Measurements from ENCODE around the gene PKHD1. TPM values are rescaled to one million over a fixed set of nuclear protein-coding genes. Genes with fewer than 3 reads are reported as not detected.
"Not testable (repeated sequence)": the region's sequence is repeated elsewhere in the genome, so short reads cannot be mapped to it uniquely, and the experiment has no call there.

PKHD1 gene
- total RNA-seq, 1 experiment from 2014 or later, result not detected

DNA sequence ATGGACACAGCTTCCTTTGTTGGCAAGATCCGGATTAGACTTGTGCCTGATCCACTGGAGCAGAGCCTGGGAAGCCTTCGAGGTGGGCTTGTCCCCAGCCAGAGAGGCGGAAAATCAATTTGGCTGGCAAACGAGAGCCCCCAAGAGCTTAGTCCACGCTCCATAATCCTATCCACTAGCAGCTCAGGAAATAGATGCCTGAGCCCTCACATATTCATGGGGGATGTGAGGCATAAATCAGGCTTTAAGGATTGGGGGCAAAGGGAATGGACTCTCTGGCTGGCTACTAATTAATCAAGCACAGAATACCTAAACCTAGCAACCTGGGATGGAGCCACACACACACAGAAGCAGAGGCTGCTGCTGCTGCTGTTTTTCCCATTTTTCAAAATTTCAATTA, 137.9 kb downstream of the PKHD1 start:
- ChIA-PET POLR2A (no interaction called here), CTCF (no interaction called here)
- no peaks in the 10 kb centered on the region for H3K36me3 ChIP-seq (ENCODE audit: control insufficient read depth, insufficient read depth, low read length)
- in situ Hi-C loops (cut with HindIII; ENCODE audit: low pct_unique_long_range_greater_than_20kb, low sequenced_read_pairs), result no loop called here
- H3K4me3 ChIP-seq (ENCODE audit: low read depth in 2 of 2, low read length in 2 of 2), result no peak overlapping the region
- no peaks in the 10 kb centered on the region for H3K4me1 ChIP-seq (ENCODE audit: control insufficient read depth, insufficient read depth, low read length)
- no peaks in the 10 kb centered on the region for H3K27me3 ChIP-seq (ENCODE audit: control insufficient read depth, insufficient read depth, low read length)
- no peak overlapping the region for H3K27ac ChIP-seq (ENCODE audit: low read length)
- TF ChIP-seq TCF7L2 (IDR thresholded peaks at IDR 0.05; ENCODE audit: low read depth, low read length) (no peak), POLR2AphosphoS5 (IDR thresholded peaks at IDR 0.05; ENCODE audit: low read depth, low read length) (no peak), SIN3A (IDR thresholded peaks at IDR 0.05; ENCODE audit: borderline replicate concordance, insufficient read depth, low read depth, low read length) (no peak)
- TF ChIP-seq, protein P1, sequence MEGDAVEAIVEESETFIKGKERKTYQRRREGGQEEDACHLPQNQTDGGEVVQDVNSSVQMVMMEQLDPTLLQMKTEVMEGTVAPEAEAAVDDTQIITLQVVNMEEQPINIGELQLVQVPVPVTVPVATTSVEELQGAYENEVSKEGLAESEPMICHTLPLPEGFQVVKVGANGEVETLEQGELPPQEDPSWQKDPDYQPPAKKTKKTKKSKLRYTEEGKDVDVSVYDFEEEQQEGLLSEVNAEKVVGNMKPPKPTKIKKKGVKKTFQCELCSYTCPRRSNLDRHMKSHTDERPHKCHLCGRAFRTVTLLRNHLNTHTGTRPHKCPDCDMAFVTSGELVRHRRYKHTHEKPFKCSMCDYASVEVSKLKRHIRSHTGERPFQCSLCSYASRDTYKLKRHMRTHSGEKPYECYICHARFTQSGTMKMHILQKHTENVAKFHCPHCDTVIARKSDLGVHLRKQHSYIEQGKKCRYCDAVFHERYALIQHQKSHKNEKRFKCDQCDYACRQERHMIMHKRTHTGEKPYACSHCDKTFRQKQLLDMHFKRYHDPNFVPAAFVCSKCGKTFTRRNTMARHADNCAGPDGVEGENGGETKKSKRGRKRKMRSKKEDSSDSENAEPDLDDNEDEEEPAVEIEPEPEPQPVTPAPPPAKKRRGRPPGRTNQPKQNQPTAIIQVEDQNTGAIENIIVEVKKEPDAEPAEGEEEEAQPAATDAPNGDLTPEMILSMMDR (IDR thresholded peaks at IDR 0.05), result no peak
- TF ChIP-seq, protein P2, sequence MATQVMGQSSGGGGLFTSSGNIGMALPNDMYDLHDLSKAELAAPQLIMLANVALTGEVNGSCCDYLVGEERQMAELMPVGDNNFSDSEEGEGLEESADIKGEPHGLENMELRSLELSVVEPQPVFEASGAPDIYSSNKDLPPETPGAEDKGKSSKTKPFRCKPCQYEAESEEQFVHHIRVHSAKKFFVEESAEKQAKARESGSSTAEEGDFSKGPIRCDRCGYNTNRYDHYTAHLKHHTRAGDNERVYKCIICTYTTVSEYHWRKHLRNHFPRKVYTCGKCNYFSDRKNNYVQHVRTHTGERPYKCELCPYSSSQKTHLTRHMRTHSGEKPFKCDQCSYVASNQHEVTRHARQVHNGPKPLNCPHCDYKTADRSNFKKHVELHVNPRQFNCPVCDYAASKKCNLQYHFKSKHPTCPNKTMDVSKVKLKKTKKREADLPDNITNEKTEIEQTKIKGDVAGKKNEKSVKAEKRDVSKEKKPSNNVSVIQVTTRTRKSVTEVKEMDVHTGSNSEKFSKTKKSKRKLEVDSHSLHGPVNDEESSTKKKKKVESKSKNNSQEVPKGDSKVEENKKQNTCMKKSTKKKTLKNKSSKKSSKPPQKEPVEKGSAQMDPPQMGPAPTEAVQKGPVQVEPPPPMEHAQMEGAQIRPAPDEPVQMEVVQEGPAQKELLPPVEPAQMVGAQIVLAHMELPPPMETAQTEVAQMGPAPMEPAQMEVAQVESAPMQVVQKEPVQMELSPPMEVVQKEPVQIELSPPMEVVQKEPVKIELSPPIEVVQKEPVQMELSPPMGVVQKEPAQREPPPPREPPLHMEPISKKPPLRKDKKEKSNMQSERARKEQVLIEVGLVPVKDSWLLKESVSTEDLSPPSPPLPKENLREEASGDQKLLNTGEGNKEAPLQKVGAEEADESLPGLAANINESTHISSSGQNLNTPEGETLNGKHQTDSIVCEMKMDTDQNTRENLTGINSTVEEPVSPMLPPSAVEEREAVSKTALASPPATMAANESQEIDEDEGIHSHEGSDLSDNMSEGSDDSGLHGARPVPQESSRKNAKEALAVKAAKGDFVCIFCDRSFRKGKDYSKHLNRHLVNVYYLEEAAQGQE (IDR thresholded peaks at IDR 0.05; ENCODE audit: insufficient read depth in 1 of 2, low read depth in 2 of 2, low read length in 1 of 2), result no peak
- no peaks in the 10 kb centered on the region for H3K9me3 ChIP-seq (ENCODE audit: control insufficient read depth, insufficient read depth, low read depth, low read length)
- no TSS peak for BruUV-seq (replicated peaks)
- DNase-seq (ENCODE audit: low read depth, low spot score) (no peak), ATAC-seq (no peak)
- intact Hi-C loops (cut with micrococcal nuclease; ENCODE audit: unreplicated experiment), result no loop called here

DNA sequence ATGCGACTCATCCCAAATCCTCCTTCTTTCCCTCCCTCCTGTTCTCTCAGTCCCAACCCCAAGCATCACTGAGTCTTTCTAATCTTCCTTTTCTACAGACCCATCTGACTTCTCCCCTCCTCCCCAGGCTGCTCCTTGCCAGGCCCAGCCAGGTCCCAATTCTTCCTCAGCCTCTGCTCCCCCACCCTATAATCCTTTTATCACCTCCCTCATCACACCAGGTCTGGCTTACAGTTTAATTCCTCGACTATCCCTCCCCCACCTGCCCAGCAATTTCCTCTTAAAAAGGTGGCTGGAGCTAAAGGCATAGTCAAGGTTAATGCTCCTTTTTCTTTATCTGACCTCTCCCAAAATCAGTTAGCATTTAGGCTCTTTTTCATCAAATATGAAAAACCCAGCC, 147.7 kb downstream of the PKHD1 start:
- H3K9me3 ChIP-seq (ENCODE audit: control insufficient read depth, insufficient read depth, low read depth, low read length); in situ Hi-C loops (cut with HindIII; ENCODE audit: low pct_unique_long_range_greater_than_20kb, low sequenced_read_pairs); BruUV-seq (replicated peaks); H3K27me3 ChIP-seq (ENCODE audit: control insufficient read depth, insufficient read depth, low read length); ATAC-seq; H3K4me3 ChIP-seq (ENCODE audit: low read depth in 2 of 2, low read length in 2 of 2); H3K36me3 ChIP-seq (ENCODE audit: control insufficient read depth, insufficient read depth, low read length); DNase-seq (ENCODE audit: low read depth, low spot score); intact Hi-C loops (cut with micrococcal nuclease; ENCODE audit: unreplicated experiment); POLR2A ChIA-PET; H3K4me1 ChIP-seq (ENCODE audit: control insufficient read depth, insufficient read depth, low read length); H3K27ac ChIP-seq (ENCODE audit: low read length); CTCF ChIA-PET: not testable (repeated sequence)

DNA sequence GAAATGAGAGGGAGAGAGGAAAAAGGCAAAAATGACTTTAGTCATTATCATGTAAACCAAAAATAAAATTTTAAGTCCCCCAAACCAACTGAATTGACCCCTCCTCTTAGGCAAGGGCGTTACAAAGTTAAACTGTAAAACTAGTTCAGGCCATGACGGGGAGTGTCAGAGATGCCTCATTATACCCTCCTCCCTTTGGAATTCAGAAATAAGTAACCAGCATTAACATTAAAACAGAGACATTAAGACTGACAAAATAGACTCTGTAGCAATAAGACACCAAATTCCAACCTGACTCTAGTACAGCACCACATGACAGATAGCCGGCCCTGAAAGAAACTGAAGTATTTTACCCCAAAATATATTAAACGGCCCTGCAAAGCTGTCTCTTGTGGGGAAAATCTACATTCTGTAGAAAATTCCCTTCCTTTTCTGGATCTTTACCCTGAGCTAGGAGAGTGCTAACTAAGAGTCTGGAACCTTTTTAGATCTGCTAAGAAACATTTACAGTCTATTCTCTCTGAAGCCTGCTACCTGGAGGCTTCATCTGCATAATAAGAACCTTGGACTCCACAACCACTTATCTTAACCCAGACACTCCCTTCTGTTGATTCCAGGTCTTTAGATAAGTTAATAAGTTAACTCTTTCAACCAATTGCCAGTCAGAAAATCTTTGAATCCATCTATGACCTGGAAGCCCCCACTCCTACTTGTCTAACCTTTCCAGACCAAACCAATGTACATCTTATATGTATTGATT, 150.7 kb downstream of the PKHD1 start:
- no peaks in the 10 kb centered on the region for H3K27me3 ChIP-seq (ENCODE audit: control insufficient read depth, insufficient read depth, low read length)
- in situ Hi-C loops (cut with HindIII; ENCODE audit: low pct_unique_long_range_greater_than_20kb, low sequenced_read_pairs) (no loop called here), intact Hi-C loops (cut with micrococcal nuclease; ENCODE audit: unreplicated experiment) (no loop called here)
- ChIA-PET CTCF (no interaction called here), POLR2A (no interaction called here)
- no peak for TF ChIP-seq POLR2AphosphoS5 (IDR thresholded peaks at IDR 0.05; ENCODE audit: low read depth, low read length)
- no peak for TF ChIP-seq TCF7L2 (IDR thresholded peaks at IDR 0.05; ENCODE audit: low read depth, low read length)
- TF ChIP-seq, protein P2 (IDR thresholded peaks at IDR 0.05; ENCODE audit: insufficient read depth in 1 of 2, low read depth in 2 of 2, low read length in 1 of 2), result no peak
- no peak overlapping the region for H3K4me3 ChIP-seq (ENCODE audit: low read depth in 2 of 2, low read length in 2 of 2)
- no peaks in the 10 kb centered on the region for H3K4me1 ChIP-seq (ENCODE audit: control insufficient read depth, insufficient read depth, low read length)
- no peak for ATAC-seq
- no peak for DNase-seq (ENCODE audit: low read depth, low spot score)
- no peak overlapping the region for H3K27ac ChIP-seq (ENCODE audit: low read length)
- no peaks in the 10 kb centered on the region for H3K36me3 ChIP-seq (ENCODE audit: control insufficient read depth, insufficient read depth, low read length)
- no TSS peak for BruUV-seq (replicated peaks)
- H3K9me3 ChIP-seq (ENCODE audit: control insufficient read depth, insufficient read depth, low read depth, low read length), result no peaks in the 10 kb centered on the region
